K562 (cell line): ENCODE results near the gene PRC1.

Experiments
- DPF2 ChIP-seq: fragments of 450-650 bp; IDR thresholded peaks from 2 replicates; pipeline ENCODE4 v1.6.1; 2016
- E2F3 ChIP-seq: fragments of 250-450 bp; sonication (Bioruptor Pico); IDR thresholded peaks from 2 replicates; pipeline ENCODE4 v1.4.0; 2020; ENCODE audit warnings: mild to moderate bottlenecking
- EZH2 ChIP-seq: IDR thresholded peaks from 2 replicates; pipeline ENCODE4 v1.6.1; 2012; ENCODE audit warnings: low read depth, mild to moderate bottlenecking, inconsistent platforms, low read length, borderline replicate concordance
- FOXA3 ChIP-seq, 2 experiments: fragments of 450-650 bp in 1 of 2; sonication (generic) in 1 of 2; formaldehyde crosslinking; IDR thresholded peaks in 1 of 2; conservative IDR thresholded peaks in 1 of 2; 2 replicates each; pipeline versions ENCODE4 v1.4.0 to v1.8.0; 2020 to 2022; ENCODE audit warnings: mild to moderate bottlenecking in 2 of 2, missing genetic modification reagents in 1 of 2
- HINFP ChIP-seq: fragments of 450-650 bp; conservative IDR thresholded peaks from 2 replicates; pipeline ENCODE4 v1.6.1; 2016; ENCODE audit warnings: missing genetic modification characterization, low read depth, mild to moderate bottlenecking, control low read depth, missing compliant biosample characterization
- POLR2A ChIP-seq: fragments of 450-650 bp; conservative IDR thresholded peaks from 2 replicates; pipeline ENCODE4 v1.6.1; 2016
- TCF7 ChIP-seq: sonication (generic); IDR thresholded peaks from 2 replicates; pipeline ENCODE4 v1.6.1; 2016; ENCODE audit warnings: antibody characterized with exemption, borderline replicate concordance
- ZNF512 ChIP-seq: IDR thresholded peaks from 2 replicates; pipeline ENCODE4 v1.6.1; 2016; ENCODE audit warnings: missing genetic modification characterization, missing compliant biosample characterization

GRCh38 chr15:90982135-90982534 lies 12.2 kb downstream of the PRC1 start:
- TF ChIP-seq HINFP (tag) (no peak), DPF2 (no peak), POLR2A (no peak), FOXA3 (CRISPR knock-in tag; conservative IDR thresholded peaks at IDR 0.05 in 1 of 2, IDR thresholded peaks at IDR 0.05 in 1 of 2) (no peak), TCF7 (no peak), ZNF512 (tag) (no peak), E2F3 (no peak), EZH2 (no peak)
